HG03103 (cell line): ENCODE results near the gene ZNF263.
A peak's percentile ranks its signal among the peaks of the same experiment; 100 is the strongest.
"Not testable (repeated sequence)": the region's sequence is repeated elsewhere in the genome, so short reads cannot be mapped to it uniquely, and the experiment has no call there.

Experiments
- ATAC-seq: cut with Tn5 transposase; IDR thresholded peaks from one replicate; pipeline ENCODE4 v1.9.1; 2021; ENCODE audit warnings: low read depth; ENCODE audit not compliant: unreplicated experiment

Gene ZNF263

DNA sequence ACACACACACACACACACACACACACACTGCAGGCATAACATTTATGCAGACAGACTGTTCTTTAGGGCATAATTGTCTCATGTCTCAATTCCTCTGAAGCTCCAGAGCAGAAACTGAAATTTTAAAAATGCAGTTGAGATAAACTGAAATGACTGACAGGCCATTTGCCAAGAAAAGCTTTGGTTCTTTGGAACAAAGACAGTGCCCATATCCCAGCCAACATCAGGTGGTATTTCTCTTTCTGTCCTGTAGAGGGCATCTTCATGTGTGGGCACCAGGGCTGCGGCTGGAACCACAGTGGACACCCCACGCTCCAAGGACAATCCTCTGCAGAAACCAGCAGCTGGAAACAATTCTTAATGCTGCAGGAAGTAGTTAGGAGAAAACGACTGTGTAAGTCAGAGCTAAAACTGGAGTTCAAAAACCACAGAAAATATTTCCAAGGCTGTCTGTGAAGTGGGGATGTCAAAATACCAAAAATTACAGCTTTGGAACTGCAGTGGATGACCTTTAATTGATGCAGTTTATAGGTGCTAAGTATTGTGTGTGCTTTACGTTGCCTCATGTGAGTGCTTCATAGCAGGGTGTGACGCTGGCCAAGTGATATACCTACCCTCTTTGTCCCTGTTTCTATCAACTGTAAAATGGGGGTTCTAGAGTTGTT lies 16.3 kb upstream of the ZNF263 start:
- no peak for ATAC-seq

DNA sequence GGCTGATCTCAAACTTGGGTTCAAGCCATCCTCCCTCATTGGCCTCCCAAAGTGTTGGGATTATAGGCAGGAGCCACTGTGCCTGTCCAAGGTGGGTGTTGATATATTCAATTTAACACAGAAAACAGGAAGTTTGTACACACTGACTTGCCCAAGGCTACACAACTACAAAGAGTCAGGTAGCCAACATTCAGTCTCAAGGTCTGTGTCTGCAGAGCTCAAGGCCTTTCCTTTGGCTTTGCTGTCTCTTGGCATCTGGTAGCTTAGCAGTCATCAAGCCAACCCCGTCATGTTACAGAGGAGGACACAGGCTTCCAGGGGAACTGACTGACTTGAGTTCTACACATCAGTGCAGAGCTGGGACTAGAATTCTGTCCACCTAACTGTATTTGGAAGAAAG lies 15.0 kb upstream of the ZNF263 start:
- no peak for ATAC-seq

DNA sequence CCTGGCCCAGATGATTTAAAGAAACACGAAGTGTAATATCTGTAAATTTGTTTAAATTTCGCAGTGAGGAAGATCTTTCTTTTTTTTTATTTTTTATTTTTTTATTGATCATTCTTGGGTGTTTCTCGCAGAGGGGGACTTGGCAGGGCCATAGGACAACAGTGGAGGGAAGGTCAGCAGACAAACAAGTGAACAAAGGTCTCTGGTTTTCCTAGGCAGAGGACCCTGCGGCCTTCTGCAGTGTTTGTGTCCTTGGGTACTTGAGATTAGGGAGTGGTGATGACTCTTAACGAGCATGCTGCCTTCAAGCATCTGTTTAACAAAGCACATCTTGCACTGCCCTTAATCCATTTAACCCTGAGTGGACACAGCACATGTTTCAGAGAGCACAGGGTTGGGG lies 12.6 kb upstream of the ZNF263 start:
- ATAC-seq: not testable (repeated sequence)

DNA sequence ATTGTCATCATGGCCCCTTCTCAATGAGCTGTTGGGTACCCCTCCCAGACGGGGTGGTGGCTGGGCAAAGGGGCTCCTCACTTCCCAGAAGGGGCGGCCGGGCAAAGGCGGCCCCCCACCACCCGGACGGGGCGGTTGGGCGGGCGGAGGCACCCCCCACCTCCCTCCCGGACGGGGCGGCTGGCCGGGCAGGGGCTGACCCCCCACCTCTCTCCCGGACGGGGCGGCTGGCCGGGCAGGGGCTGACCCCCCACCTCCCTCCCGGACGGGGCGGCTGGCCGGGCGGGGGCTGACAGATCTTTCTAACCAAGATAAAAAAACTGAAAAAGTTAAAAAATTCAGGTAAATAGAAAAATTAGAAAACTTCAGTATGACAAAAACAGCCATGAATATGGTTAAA lies 12.0 kb upstream of the ZNF263 start:
- not testable (repeated sequence) for ATAC-seq

DNA sequence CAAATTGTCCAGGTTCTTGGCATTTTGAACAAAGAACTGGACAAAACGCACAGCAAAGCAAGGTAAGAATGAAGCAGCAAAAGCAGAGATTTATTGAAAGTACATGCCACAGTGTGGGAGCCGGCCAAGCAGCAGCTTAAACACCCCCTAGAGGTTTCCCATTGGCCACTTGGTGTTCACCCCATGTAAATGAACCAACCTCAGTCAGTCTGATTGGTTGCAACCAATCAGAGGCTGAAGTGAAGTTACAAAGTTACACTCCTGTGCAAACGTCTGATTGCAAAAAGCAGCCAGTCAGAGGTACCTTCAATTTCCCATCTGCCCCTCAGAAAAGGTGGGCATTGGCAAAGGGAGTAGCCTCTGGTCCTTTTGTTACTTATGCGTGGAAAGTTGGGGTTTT lies 8.8 kb upstream of the ZNF263 start:
- ATAC-seq: no peak

DNA sequence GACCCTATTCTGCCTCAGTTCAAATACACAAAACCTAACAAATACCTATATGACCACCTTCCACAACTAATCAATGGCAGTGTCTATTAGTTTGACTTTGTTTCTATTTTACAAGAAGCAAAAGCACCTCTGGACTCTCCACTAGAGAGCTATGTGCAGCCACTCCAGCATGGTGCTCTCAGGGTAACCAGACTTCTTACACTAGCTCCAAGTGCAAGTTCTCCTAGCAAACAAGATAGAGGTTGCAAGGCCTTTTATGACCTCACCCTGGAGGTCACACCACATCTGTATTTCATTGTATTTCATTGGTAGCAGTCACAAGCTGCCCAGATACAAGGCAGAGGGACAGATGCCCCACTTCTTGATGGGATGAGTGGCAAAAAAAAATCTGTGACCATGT lies 8.3 kb upstream of the ZNF263 start:
- no peak for ATAC-seq

DNA sequence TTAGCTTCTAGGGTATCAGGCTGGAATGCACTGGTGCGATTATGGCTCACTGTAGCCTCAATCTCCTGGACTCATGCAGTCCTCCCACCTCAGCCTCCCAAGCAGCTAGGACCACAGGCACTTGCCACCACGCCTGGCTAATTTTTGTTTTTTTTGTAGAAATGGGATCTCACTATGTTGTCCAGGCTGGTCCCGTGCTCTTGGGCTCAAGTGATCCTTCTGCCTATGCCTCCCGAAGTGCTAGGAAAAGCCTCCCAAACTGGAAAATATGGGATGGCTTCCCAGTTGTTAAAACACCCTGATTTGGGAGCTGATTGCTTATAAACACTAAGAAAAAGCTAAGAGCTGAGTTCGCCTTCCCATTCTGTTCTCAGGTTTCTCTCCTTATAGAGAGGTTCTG lies 6.6 kb upstream of the ZNF263 start:
- ATAC-seq: no peak

DNA sequence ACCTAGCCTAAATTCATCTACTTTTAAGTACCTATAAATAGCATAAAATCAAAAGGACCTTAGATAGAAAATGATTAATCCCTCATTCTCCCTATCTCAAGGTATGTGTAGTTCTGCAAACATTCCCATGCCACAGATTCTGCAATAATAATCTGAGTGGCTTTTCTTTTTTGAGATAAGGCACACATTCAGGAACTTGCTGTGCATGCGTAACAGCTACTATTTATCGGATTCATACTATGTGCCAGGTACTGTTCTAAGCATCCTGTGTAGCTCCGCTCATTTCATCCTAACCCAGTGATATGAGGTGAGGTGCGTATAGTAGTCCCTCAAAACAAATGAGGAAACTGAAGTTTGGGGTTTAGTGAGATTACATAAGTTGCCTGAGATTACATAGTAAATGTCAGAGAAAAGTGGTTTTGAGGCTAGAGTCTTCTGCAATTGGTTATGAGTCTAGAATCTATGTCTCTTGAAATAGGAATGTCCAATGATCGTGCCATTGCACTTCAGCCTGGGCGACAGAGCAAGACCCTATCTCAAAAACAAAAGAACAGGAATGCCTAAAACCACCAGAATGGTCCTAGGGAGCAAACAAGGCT lies 2.0 kb upstream of the ZNF263 start:
- ATAC-seq: no peak

DNA sequence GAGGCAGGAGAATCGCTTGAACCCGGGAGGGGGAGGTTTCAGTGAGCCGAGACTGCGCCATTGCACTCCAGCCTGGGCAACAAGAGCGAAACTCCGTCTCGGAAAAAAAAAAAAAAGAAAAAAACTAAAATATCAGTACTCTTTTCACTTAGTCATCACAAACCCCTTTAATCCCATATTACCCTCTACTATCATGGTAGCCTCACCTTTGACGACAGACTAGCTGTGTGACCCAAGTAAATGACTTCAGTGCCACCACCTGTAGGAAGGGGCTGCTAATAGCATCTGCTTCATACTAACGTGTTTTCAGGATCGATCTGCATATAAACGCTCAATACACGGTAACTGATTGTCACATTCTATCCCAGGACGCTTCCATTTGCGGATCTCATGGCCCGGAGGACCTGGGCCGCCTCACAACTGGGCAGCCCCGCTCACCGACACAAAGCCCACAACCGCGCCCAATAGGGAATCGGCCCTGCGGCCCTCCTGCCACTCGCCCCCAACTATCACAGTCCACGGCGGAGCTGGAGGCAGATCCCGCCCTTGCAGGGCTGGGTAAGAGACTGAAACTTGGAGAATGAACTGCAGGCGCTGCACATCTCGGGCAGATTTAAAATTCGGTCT lies 1.1 kb upstream of the ZNF263 start:
- peak; percentile 29 for ATAC-seq

DNA sequence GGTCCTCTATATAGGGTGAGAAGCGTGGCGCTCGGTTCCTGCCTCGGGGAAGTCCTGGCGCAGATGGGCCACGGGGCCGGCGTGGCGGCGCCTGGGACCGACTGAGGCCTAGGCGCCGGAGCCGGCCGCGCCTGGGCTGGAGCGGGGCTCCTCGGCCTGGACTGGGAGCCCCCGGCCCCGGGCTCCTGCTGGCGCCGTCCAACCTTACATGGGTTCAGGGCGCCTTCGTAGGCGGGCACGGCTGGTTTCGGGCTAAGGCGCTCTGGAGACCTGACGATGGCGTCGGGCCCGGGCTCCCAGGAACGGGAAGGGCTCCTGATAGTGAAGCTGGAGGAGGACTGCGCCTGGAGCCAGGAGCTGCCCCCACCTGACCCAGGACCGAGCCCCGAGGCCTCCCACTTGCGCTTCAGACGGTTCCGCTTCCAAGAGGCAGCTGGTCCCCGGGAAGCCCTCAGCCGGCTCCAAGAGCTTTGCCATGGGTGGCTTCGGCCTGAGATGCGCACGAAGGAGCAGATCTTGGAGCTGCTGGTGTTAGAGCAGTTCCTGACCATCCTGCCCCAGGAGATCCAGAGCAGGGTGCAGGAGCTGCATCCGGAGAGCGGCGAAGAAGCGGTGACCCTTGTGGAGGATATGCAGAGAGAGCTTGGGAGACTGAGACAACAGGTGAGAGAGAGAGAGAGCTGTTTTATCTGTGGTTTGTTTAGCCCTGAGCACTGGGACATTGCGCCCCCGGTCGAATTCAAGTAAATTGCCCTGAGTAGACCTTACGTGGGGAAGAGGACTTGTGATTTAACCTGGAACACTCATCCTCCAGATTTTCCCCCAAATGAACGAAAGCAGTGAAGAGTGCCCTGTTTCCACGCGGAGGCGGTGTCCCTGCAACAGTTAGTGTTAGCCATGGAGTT lies 504 bp downstream of the ZNF263 start:
- no peak for ATAC-seq

DNA sequence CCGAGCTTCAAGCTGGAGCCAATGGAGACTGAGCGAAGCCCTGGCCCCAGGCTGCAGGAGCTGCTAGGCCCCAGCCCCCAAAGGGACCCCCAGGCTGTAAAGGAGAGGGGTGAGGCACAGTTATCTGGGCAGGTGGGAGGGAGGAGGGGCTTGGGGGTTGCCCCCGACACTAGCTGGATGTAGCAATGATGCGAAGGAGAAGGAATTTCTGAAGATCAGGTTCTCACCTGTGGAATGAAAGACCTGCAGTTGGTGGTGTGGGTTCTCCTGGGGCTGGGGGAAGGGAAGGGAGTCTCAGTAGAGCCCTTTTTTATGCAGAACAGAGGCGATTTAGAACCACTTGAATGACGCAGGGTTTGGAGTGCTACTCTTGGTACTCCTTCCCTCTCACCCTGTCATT lies 1.8 kb downstream of the ZNF263 start:
- no peak for ATAC-seq

DNA sequence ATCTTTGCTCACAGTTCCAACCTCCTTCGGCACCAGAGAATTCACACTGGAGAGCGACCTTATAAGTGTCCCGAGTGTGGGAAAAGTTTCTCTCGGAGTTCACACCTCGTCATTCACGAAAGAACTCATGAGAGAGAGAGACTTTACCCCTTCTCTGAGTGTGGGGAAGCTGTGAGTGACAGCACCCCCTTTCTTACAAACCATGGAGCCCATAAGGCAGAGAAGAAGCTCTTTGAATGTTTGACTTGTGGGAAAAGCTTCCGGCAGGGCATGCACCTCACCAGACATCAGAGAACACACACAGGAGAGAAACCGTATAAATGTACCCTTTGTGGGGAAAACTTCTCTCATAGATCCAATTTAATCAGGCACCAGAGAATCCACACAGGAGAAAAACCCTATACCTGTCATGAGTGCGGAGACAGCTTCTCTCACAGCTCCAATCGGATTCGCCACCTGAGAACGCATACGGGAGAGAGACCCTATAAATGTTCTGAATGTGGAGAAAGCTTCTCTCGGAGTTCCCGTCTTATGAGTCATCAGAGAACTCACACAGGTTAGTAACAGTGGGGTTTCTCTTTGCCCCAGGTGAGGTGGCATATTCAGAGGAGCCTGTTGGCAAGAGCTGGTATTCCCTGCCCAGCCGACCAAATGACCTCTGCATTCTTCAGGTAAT lies 6.8 kb downstream of the ZNF263 start:
- no peak for ATAC-seq

DNA sequence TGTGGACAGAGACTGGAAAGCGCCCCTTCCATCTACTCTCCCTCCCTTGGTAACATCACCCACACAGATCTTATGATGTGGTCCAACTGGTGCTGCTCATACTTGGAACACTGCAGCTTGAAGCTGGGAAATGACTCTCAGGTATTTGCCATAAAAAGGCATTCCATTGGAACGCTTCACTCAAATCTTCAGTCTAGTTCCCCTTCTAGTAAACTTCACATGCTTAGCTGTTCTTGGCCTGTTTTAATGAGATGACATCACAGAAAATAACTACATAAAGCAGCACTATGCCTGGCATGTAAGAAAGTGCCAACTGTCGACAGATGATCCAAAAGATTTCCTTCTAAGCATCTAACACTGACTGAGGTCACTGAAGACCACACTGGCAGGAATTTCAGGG lies 9.3 kb downstream of the ZNF263 start:
- ATAC-seq: no peak

DNA sequence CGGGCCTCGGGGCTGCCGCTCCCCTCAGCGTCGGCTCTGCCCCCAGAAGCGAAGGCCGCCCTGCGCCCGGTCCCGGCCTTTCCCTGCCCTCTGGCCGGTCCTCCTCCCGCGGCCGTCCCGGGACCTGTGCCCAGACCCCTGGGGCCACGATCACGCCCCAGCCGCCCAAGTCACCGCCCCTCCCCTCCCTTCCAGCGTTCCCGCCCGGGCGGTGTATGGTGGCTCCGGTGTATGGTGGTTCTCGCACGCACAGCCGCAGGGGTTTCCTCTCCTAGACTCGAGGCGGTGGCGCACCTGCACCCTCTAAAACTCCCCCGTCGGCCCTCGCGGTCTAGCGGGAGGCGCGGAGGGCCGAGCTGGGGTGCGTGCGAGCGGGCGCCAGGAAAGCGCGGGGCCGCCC lies 11.9 kb downstream of the ZNF263 start:
- ATAC-seq: no peak

DNA sequence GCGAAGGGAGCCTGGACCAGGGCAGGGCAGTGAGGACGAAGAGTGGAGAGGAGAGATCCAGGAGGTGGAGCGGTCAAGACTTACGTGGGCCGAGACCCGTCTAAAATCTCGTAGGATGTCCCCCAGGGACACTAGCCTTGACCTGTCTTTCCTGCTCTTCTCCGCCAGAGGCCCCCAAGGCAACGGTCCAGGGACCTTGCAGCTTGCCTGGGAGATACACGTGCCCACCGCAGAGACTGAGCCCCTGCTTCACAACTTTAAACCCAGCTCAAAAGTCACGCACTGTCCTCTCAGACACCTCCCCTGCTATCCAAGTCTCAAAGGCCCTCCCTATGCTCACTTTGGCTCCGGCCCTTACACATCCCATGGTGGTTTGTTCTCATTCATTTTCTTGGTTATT lies 12.5 kb downstream of the ZNF263 start:
- no peak for ATAC-seq

DNA sequence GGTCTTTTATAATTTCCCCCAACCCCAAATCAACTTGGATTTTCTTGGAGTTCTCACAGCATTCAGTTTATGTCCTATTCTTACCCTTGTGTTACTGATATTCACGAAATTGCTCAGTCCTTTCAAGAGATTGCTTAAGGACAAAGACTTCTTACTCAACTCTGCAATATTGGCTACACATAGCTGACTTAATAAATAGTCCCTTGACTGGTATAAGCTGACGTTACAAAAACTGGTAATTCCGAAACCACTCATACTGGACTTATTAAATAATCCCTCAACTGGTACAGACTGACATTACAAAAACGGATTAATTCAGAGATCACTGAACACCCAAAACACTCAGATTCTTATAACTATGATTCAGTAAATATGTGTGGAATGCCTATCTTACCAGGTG lies 21.1 kb downstream of the ZNF263 start:
- no peak for ATAC-seq

DNA sequence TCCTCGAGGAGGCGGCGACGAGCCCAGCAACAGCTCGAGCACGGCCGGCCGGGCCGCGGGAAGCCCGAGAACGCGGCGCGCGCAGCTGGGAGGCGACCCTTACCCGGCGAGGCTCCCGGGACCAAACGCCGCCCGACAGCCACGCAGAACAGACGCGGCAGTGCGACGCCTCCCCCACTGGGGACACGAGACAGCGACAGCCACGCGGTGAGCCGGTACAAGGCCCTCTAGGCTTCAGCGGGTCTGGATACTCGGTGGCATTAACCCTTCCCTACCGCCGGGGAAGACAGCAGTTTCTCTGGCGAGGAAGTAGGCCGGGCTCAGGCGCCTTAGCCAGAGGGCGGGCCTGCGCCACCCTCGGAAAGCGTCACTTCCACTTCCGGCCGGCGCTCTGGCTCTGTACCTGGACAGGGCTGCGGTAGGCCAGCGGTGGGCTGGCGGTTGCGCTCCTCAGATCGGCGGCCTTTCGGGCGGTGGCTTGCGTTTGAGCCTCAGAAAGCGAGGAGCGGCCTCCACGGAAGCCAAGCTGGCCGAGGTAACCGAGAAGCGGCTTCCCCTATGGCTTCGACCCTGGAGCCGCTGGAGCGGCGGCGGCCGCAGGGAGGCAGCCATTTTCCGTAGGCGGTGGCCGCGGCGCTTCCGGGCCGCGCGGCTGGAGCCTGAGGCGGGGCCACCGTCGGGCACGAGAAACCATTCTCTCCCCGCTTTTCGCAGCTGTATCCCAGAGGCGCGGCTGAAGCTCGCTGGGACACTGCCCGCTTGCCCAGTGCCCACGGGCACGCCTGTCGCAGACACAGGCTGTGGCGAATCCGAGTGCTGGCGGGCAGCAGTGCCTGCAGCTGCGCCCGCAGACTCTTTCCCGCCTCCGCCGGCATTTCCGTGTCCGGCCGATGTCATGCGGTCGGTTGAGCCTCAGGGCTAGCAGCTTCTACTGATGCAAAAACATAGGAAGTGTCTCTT lies 22.1 kb downstream of the ZNF263 start, which contains the start of the genes TIGD7 and ZNF75A:
Gene TIGD7, minus strand, starts transcription at position 322 of the 960 bp plus-strand sequence. CDS start 4,816 bp downstream, outside the sequence.
Gene ZNF75A, plus strand, starts transcription at position 389 of the 960 bp plus-strand sequence. CDS start 2,932 bp downstream, outside the sequence.
- ATAC-seq: peak; percentile 79

DNA sequence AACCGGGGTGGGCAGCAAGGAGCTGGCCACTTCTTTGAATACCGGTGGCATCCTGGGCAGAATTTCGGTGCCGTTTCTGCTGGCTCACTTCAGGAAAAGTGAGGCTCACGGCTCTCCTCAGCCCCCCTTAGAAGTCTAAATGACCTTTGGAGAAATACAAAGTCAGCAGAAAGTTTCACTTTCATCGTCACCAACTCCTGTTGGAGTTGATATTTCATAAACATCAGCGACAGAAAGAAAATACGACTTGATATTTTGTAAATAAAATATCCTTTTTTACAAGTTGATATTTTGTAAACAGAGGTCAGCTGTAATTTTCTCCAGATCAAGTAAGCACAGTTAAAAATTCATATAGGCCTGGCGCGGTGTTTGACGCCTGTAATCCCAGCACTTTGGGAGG lies 22.8 kb downstream of the ZNF263 start:
- ATAC-seq: no peak

DNA sequence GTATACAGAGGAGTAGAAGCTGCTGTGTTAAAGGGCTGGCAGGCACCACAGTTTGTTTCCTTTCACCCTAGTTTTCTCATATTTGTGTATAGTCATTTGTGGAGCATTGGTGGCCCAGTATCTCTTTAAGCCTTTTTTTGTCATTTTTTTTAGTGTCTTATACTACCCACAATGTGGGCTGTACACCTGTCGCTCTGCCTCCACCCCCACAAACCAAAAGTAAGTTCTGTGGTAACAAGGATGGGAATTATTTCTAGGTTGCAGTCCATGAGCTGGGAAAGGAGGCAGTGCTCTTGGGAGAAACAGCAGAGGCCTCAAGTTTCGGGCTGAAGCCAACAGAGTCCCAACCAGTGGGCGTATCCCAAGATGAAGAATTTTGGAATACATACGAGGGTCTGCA lies 28.2 kb downstream of the ZNF263 start:
- no peak for ATAC-seq
